HEK293 (cell line): Measurements from ENCODE around the gene TECR.

ENCODE experiments used
- CTCF ChIA-PET: fragments of 350-600 bp; formaldehyde crosslinking; extraction: SDS; loops from one replicate; lab custom pipeline; 2021; ENCODE audit warnings: antibody characterized with exemption; lab: Yijun Ruan, JAX
- POLR2A ChIA-PET: fragments of 300-600 bp; formaldehyde crosslinking; extraction: SDS; loops from one replicate; lab custom pipeline; 2020; ENCODE audit warnings: antibody characterized with exemption, inconsistent platforms; lab: Yijun Ruan, JAX
- H3K27ac ChIP-seq: fragments of 200-500 bp; sonication (Bioruptor generic); 2 replicates; pipeline ENCODE4 v1.5.1; 2014; ENCODE audit warnings: low read depth, low read length, control low read depth, inconsistent platforms; ENCODE audit errors: extremely low read depth
- H3K36me3 ChIP-seq, 2 experiments: fragments of 200-500 bp in 1 of 2; sonication (Bioruptor generic) in 1 of 2; 1 replicate in 1 of 2; 2 replicates in 1 of 2; pipeline ENCODE4 v1.5.1; 2014 to 2017; ENCODE audit warnings: inconsistent platforms in 2 of 2, low read length in 2 of 2; ENCODE audit not compliant: control insufficient read depth in 2 of 2, insufficient read depth in 1 of 2
- H3K4me1 ChIP-seq: fragments of 200-500 bp; sonication (Bioruptor generic); 2 replicates; pipeline ENCODE4 v1.5.1; 2014; ENCODE audit warnings: mild to moderate bottlenecking, low read length, inconsistent platforms; ENCODE audit not compliant: control insufficient read depth, insufficient read depth
- H3K4me3 ChIP-seq: 2 replicates; pipeline ENCODE4 v1.5.1; 2011; ENCODE audit warnings: low read depth, mild to moderate bottlenecking, control low read depth, low read length, moderate library complexity
- H3K9me3 ChIP-seq: fragments of 200-500 bp; sonication (Bioruptor generic); 2 replicates; pipeline ENCODE4 v1.5.1; 2014; ENCODE audit warnings: low read depth, low read length, inconsistent platforms; ENCODE audit not compliant: control insufficient read depth, insufficient read depth
- HOXC10 ChIP-seq: sonication (generic); formaldehyde crosslinking; IDR thresholded peaks from 2 replicates; pipeline ENCODE4 v1.8.1; 2023; ENCODE audit warnings: mild to moderate bottlenecking, missing genetic modification reagents
- KLF1 ChIP-seq: fragments of 450-650 bp; formaldehyde crosslinking; IDR thresholded peaks from 2 replicates; pipeline ENCODE4 v1.5.1; 2016; ENCODE audit warnings: missing biosample characterization, missing genetic modification characterization
- KLF17 ChIP-seq: fragments of 450-650 bp; formaldehyde crosslinking; IDR thresholded peaks from 2 replicates; pipeline ENCODE4 v1.5.1; 2016; ENCODE audit warnings: missing biosample characterization, missing genetic modification characterization
- KLF9 ChIP-seq: fragments of 450-650 bp; formaldehyde crosslinking; IDR thresholded peaks from 2 replicates; pipeline ENCODE4 v1.5.1; 2016; ENCODE audit warnings: missing biosample characterization, missing genetic modification characterization, low read depth
- PATZ1 ChIP-seq: fragments of 450-650 bp; formaldehyde crosslinking; IDR thresholded peaks from 2 replicates; pipeline ENCODE4 v1.5.1; 2016; ENCODE audit warnings: missing biosample characterization, missing genetic modification characterization
- PRDM1 ChIP-seq: fragments of 450-650 bp; formaldehyde crosslinking; IDR thresholded peaks from 2 replicates; pipeline ENCODE4; 2016; ENCODE audit warnings: missing biosample characterization, missing genetic modification characterization
- PRDM4 ChIP-seq: fragments of 450-650 bp; formaldehyde crosslinking; IDR thresholded peaks from 2 replicates; pipeline ENCODE4 v1.5.1; 2017; ENCODE audit warnings: missing biosample characterization, missing genetic modification characterization
- ZBTB1 ChIP-seq: fragments of 450-650 bp; formaldehyde crosslinking; IDR thresholded peaks from 2 replicates; pipeline ENCODE4 v1.5.1; 2016; ENCODE audit warnings: missing biosample characterization, missing genetic modification characterization
- ZBTB7A ChIP-seq: fragments of 450-650 bp; formaldehyde crosslinking; IDR thresholded peaks from 2 replicates; pipeline ENCODE4 v1.5.1; 2016; ENCODE audit warnings: low read depth, missing biosample characterization, missing genetic modification characterization
- ZBTB8A ChIP-seq: fragments of 450-650 bp; formaldehyde crosslinking; IDR thresholded peaks from 2 replicates; pipeline ENCODE4 v1.5.1; 2016; ENCODE audit warnings: missing biosample characterization, missing genetic modification characterization
- ZFP41 ChIP-seq: fragments of 450-650 bp; formaldehyde crosslinking; IDR thresholded peaks from 2 replicates; pipeline ENCODE4 v1.5.1; 2016; ENCODE audit warnings: missing biosample characterization, missing genetic modification characterization, borderline replicate concordance
- ZNF121 ChIP-seq: fragments of 450-650 bp; formaldehyde crosslinking; IDR thresholded peaks from 2 replicates; pipeline ENCODE4 v1.5.1; 2016; ENCODE audit warnings: missing biosample characterization, missing genetic modification characterization
- ZNF26 ChIP-seq: fragments of 450-650 bp; formaldehyde crosslinking; IDR thresholded peaks from 2 replicates; pipeline ENCODE4 v1.5.1; 2016; ENCODE audit warnings: missing biosample characterization, missing genetic modification characterization
- ZNF350 ChIP-seq: fragments of 450-650 bp; formaldehyde crosslinking; IDR thresholded peaks from 2 replicates; pipeline ENCODE4 v1.5.0; 2017; ENCODE audit warnings: missing biosample characterization, mild to moderate bottlenecking, missing genetic modification characterization
- ZNF394 ChIP-seq: fragments of 450-650 bp; formaldehyde crosslinking; IDR thresholded peaks from 2 replicates; pipeline ENCODE4 v1.5.1; 2016; ENCODE audit warnings: missing biosample characterization, missing genetic modification characterization, mild to moderate bottlenecking, moderate library complexity, borderline replicate concordance
- ZNF513 ChIP-seq: fragments of 450-650 bp; IDR thresholded peaks from 2 replicates; pipeline ENCODE4 v1.5.1; 2018; ENCODE audit warnings: missing biosample characterization, missing genetic modification characterization
- ZNF768 ChIP-seq: fragments of 450-650 bp; formaldehyde crosslinking; IDR thresholded peaks from 2 replicates; pipeline ENCODE4 v1.5.1; 2018; ENCODE audit warnings: missing biosample characterization, mild to moderate bottlenecking, missing genetic modification characterization
- ZNF791 ChIP-seq: fragments of 450-650 bp; formaldehyde crosslinking; IDR thresholded peaks from 2 replicates; pipeline ENCODE4 v1.5.1; 2016; ENCODE audit warnings: missing biosample characterization, missing genetic modification characterization
- ZSCAN5A ChIP-seq: fragments of 450-650 bp; formaldehyde crosslinking; IDR thresholded peaks from 2 replicates; pipeline ENCODE4 v1.5.1; 2016; ENCODE audit warnings: missing biosample characterization, missing genetic modification characterization

TECR gene

GRCh38 chr19:14570864-14571527, 41.6 kb downstream of the TECR start:
- ChIA-PET CTCF (interaction anchor here (0.5 to 5.0 kb wide), 9 partner anchors 14 to 693 kb away, joined by 3 to 137 read pairs (median 4); partner anchors contain the start of gene ZNF333), POLR2A (interaction anchor here (1.4 to 2.2 kb wide), 3 partner anchors 21 to 119 kb away, joined by 4 to 14 read pairs (median 13); partner anchors contain the start of genes DNAJB1 and ZNF333)
- Histone ChIP-seq H3K4me3 (peak overlapping the region; percentile 72), H3K9me3 (no peaks in the 10 kb centered on the region), H3K36me3 (peaks cover 0 to 25% of the 10 kb centered on the region in 2 experiments; a peak in 2 of 3 replicates), H3K4me1 (peaks cover 4% of the 10 kb centered on the region; the same call in 1 of the 2 replicates), H3K27ac (peak overlapping the region; percentile 57; the same call in 1 of the 2 replicates)
- TF ChIP-seq ZNF768 (tag by site-specific recombination) (no peak), KLF17 (tag by site-specific recombination) (no peak), ZSCAN5A (no peak), HOXC10 (CRISPR knock-in tag) (no peak), ZNF394 (peak; percentile 16; the same call in 1 of the 2 replicates), ZNF121 (tag by site-specific recombination) (peak; percentile 98)

GRCh38 chr19:14571695-14572490, 42.5 kb downstream of the TECR start, which contains the start of gene NDUFB7:
Gene NDUFB7, minus strand, starts transcription at chr19:14572066. Its CDS starts 66 bp downstream, at chr19:14572000.
- POLR2A ChIA-PET: interaction anchor here (0.6 to 2.2 kb wide), 9 partner anchors 16 to 435 kb away, joined by 3 to 14 read pairs (median 4); partner anchors contain the start of genes ASF1B, DNAJB1, TECR and ZNF333
- H3K4me1 ChIP-seq: peaks cover 4% of the 10 kb centered on the region; the same call in 1 of the 2 replicates
- TF ChIP-seq KLF9 (tag by site-specific recombination): peak; percentile 63
- TF ChIP-seq PATZ1 (tag by site-specific recombination): peak; percentile 75
- no peak for TF ChIP-seq ZNF791 (tag by site-specific recombination)
- peak; percentile 48; the same call in 1 of the 2 replicates for TF ChIP-seq KLF1 (tag by site-specific recombination)
- TF ChIP-seq PRDM4 (tag by site-specific recombination): no peak
- no peak for TF ChIP-seq PRDM1 (tag by site-specific recombination)
- no peak for TF ChIP-seq ZBTB1 (tag by site-specific recombination)
- peak; percentile 82 for TF ChIP-seq KLF17 (tag by site-specific recombination)
- 0 out of 2 replicates have a peak, but pooled peaks have one; percentile 29 for TF ChIP-seq ZNF513 (tag by site-specific recombination)
- no peak for TF ChIP-seq HOXC10 (CRISPR knock-in tag)
- peak; percentile 59; the same call in 1 of the 2 replicates for TF ChIP-seq ZBTB7A
- peak; percentile 72 for TF ChIP-seq ZBTB8A (tag by site-specific recombination)
- TF ChIP-seq ZNF26 (tag by site-specific recombination): no peak
- no peak for TF ChIP-seq ZFP41 (tag by site-specific recombination)
- TF ChIP-seq ZNF350 (tag by site-specific recombination): no peak

More at GRCh38 chr19:14571695-14572490, 42.5 kb downstream of the TECR start, which contains the start of gene NDUFB7:
- peak within 1 kb of the TSS; percentile 57; the same call in 1 of the 2 replicates for H3K27ac ChIP-seq
- no peaks in the 10 kb centered on the region for H3K9me3 ChIP-seq
- H3K4me3 ChIP-seq: peak within 1 kb of the TSS; percentile 72
- H3K36me3 ChIP-seq: peaks cover 0 to 19% of the 10 kb centered on the region in 2 experiments; a peak in 2 of 3 replicates
- CTCF ChIA-PET: interaction anchor here (0.6 to 5.0 kb wide), 12 partner anchors 15 to 320 kb away, joined by 3 to 137 read pairs (median 4); partner anchors contain the start of gene ZNF333
